Measurements from ENCODE around the gene AGBL1.
"Not testable (repeated sequence)": the region's sequence is repeated elsewhere in the genome, so short reads cannot be mapped to it uniquely, and the experiment has no call there.

The AGBL1 gene

DNA sequence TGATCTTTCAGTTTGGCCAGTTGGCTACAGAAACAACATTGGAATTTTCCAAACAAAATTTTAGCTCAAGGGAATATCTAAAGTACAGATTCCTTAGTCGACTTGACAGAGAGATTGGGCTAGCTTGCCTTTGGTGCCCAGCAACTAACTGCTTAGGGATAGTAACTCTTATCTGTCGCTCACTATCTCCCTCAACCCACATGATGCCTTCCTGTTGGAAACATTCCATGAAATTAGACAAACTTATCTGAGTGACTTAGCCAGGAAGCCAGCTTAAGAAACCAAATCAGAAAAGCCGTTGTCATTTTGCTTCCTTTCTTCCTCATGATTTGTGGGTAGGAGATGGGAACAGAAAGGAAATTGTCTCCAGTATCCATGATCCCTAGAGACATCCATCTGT, 791.2 kb downstream of the AGBL1 start:
- no peak for DNase-seq (ENCODE audit: low read depth, low spot score)

DNA sequence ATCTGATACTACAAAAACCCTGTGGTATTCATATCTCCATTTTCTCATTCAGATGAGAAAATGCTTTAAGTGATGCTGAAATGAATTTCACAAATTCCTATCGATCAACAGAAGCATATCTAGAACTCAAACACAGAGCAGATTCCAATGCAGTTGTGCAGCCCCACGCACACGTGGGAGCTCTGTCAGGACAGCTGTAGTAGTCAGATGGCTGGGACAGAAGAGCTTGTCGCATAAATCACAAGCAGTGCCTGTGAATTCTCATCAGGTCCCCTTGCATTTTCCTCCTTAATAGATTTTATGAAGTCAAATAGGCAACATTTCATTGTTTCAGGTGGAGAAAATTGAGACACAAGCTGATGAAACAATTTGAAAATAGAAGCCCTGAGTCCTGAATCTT, 792.3 kb downstream of the AGBL1 start:
- no peak for DNase-seq (ENCODE audit: low read depth, low spot score)

DNA sequence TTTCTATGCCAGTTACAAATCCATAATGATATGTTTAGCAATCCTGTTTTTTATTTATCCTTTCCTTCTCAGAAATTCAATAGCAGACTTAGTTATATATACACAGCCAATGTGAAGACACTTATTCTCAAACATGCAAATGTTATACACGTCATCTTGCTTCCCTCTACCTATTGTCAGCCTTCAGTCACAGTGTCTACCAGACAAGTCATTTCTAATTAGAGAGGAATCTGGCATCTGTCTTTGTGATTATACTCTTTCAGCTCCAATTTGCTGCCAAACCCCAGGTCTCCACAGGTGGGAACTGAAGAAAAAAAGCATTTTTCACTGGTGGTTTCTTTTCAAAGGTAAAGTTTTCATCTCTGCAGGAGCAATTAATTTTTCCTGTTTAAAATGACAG, 793.1 kb downstream of the AGBL1 start:
- no peak for DNase-seq (ENCODE audit: low read depth, low spot score)

DNA sequence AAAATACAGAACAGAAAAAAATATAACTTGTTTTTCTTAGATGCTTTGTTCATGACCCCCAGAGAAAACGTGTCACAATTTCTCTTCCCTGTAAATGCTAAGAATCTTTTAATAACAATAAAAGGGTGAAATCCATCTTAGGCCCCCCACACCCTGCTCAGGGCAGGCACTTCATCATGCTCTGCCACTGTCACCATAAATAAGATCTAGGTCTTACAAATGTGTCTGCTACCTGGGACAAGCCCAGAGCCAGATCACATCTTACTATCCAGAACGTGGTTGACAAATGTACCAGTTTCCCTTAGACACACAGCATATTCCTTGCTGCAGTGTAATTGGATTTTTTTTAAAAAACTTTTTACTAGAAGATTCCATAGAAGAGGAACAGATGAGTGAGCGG, 795.4 kb downstream of the AGBL1 start:
- DNase-seq (ENCODE audit: low read depth, low spot score) = no peak

DNA sequence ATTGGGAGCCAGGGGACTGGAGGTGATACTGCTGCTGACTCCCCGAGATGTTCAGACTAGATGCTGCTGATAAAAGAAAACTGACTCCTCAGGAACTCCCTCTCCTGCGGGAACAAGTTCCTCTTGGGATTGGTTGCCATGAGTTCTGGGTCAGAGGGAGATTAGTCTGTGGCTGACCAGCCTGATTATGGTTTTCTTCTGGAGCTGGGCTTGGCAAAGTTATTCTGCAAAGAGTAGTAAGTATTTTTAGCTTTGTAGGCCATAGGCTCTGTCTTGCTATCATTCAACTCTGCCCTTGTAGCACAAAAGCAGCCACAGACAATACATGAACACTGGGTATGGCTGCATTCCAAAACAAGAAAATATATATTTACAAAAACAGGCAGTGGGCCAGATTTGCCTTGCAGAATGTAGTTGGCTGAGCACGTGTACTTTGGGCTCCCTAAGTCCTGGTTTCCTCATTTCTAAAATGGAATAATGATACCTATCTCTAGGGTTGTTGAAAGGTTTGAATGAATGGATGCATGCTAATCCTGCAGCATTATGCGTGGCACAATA, 796.8 kb downstream of the AGBL1 start:
- DNase-seq (ENCODE audit: low read depth, low spot score) = no peak

DNA sequence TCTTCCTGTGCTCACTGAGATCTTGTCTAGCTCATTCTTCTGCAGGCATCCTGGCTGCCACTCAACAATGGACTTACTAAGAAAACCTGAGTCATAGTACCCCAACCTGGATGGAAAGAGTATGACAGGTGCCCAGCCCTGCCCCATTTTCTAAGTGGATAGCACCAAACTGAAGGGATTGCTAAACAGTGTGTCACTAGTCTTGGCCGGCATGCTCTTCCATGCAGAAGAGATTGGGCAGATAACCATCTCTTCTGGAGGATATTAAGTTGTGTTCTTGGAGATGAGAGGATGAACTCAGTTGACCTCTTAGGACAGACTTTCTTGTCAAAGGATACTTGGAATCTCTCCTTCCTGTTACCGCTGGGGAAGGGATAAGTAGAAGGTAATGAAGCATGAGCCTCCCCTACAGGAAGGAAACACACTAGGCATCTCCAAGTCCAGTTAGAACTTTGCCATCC, 797.5 kb downstream of the AGBL1 start:
- DNase-seq (ENCODE audit: low read depth, low spot score) = no peak

DNA sequence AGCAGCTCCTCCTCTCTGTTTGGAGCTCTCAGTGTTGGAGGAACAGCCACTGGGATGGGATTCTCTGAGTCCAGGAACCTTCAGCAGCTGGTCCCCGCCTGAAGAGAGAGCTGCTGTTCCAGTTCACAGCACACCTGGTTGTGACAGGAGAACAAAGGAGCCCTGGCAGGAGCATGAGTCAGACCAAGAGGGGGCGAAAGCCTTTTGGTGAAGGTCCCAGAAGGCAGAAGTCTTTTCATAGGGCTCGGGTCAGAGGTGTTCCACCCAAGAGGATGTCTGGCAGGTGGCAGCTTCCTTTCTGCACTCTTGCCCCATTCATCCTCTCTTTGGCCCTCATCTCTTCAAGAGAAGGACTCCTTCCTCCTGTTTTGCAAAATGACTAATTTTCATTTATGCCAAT, 799.2 kb downstream of the AGBL1 start:
- DNase-seq (ENCODE audit: low read depth, low spot score) = not testable (repeated sequence)

DNA sequence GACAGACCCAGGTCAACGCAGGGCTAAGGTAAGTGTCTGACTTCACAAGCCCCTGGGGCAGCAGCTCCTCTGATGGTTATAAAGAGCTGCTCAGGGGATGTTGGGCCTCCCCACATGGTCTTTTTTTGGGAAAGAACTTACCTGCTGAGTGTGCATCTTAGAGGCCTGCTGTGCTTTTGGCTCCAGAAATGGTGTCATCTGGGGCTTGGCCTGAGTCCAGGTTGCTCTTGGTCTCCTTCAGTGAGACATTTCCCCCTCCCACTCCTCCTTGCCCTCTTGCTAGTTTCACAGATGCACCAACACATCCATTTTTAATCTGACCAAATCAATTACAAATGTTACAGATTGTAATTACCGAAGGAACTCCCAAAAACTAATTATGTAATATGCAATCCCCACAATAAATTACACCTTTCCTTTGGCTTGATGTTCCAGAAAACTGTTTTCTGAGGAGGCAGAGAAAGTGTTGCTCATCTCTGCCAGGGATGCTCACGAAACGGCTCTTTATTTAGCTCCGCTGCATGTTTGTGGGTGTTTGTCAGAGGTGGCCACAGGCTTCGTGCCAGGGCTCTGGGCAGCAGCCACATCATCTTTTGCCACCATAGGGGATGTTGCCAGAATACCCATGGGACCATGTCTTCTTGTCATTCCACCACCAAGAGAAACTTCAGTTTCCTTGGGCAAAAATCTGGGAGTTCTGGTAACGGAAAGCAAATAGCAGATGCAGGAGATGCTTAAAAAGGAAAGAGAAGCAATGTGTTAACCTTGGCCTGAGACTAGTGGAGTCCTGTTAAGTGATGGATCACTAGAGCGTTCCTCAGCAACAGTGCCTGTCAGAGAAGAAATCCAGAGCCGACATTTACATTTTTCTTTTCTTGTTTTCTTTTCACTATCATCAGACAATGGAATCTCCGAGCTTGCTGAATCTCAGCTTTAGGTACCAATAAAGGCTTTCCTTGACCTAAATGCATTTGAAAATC, 799.9 kb downstream of the AGBL1 start:
- no peak for DNase-seq (ENCODE audit: low read depth, low spot score)

DNA sequence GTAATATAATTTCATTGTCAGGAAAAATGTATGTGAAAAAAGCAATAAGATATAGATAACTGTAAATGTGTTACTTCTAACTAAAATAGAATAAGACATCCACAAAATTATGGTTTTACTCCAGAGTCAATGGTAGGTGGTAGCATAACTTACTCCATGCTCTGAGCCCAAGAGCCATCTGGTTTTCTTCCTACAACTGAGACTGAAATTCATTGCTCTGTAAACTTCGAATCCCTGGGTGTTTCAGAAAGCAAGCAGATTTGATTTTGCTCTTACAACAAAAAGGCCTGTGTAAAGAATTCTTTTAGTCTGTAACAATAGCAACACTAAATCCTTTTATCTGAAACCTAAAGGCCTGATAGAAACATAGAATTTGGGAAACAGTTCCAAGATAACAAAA, 805.9 kb downstream of the AGBL1 start:
- no peak for DNase-seq (ENCODE audit: low read depth, low spot score)

DNA sequence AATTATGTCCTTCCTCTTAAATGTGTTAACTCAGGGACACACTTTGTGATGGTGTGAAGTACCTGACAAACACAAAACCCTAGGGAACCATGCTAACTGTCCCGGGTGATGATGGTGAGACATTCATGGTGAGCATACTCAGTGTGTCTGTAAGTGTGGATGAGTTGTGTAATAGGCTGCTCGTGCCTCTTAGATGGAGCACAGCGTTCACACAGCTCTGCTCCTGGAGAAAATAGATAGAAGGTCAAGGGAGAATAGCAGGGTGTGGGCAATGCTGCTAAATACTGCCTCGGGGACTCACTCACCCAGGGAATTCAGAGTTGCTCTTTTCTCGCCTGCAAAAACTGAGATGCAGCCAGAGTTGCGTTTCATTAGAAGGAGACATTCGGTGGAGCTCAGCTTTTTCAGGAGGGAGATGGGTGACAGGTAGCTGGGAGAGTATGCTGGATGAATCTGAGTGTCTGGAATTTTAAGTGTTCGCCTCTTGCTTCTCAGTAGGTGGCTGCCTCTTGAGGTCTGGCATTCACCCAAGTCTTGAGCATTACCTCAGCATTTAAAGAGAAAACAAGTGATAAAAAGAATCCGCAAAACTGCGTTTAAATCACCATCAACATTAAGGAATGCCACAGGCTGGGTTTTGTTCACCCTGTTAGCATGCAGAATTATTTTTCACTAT, 813.2 kb downstream of the AGBL1 start:
- no peak for DNase-seq (ENCODE audit: low read depth, low spot score)

DNA sequence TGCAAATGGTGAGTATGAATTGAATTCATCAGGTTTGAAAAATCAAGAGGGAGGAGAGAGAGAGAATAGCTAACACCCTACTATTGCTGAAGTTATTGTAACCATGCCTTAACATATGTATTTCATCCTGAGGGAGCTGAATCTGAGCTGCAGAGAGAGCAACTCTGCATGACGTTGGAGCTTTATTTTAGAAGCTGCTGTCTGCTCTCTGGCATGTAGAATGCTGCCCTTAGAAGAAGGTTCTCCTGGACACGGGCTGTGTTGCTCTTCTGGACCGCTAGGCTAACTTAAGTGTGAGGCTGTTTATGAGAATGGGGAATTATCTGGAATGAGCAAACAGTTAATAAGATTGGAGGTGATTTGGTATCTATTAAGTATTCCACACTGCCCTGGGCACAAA, 814.6 kb downstream of the AGBL1 start:
- no peak for DNase-seq (ENCODE audit: low read depth, low spot score)

DNA sequence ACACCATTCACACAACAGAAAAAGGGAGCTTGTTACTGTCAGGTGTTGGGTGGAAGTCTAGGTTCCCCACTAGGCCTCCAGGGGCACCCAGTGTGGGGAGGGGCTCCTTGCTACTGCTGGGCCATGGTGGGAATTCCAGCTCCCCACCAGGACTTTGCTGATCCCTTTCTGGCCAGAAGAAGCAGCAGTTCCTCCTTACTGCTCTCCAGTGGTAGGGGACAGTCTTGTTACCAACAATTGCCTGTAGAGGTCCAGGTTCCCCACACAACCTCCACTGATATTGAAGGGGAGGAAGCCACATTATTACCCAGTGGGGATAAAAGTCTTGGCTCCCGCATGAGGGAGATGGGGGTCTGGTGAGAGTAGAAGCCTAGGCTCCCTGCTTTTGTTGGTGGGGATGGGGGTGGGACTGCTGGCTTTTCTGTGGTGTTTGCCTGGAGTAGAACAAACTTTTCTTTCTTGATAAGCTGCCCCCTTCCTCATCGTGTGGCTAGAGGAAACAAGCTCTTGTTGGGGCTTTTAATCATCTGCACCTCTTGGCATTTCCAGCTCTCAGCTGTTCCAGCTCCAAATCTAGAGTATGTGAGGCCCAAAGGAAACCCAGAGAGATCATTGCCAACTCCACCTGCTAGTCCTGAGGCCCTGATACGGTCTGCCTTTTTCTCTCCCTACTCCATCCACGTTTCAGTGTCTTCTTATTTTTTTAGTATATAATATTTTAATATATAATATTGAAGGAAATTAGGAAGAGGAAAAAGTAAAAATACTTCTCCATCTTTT, 824.2 kb downstream of the AGBL1 start:
- peak; percentile 6 for DNase-seq (ENCODE audit: low read depth, low spot score)

DNA sequence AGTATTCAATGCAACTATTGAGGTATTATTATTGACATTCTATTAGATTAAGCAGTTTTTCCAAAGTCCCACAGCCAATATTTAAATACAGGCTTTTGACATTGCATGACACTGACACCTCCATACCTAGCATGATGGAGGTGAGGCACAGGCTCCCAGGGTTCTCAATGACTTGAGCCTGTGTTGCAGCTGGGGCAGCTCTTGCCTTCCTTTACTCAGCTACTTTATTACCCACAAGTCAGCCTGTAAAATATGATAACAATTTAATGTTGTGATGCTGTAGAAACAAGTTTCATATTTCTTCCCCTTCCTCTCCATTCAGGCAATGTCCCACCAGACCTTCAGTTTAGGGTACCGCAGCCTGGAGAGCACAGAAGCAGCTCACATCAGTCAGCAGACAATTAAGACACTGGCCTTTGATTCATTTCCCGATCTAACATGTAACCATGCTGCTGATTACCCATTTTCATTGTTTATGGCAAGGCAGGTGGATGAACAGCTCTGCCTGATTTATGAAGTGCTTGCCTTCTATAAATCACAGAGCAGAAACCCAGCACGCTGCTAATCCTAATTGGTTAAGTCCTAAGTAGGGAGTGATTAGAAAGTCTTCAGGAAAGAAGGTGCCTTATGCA, 826.1 kb downstream of the AGBL1 start:
- DNase-seq (ENCODE audit: low read depth, low spot score) = no peak

DNA sequence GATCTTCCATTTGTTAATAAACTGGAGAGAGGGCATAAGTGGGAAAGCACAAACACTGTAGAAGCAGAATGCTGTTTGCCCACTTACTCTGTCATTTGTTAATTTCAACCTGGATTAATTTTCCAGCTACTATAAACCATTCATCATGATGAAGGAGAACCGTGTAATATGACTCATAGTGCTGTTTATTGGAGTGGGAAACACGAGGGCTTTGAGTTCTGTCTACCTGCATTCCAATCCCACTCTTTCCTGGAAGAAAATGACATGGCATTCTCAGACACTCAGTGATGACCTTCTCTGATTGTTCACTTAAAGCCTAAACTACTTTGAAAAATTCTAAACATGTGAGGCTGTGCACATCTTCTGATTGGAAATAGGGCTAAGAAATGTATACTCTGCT, 826.7 kb downstream of the AGBL1 start:
- DNase-seq (ENCODE audit: low read depth, low spot score) = no peak

DNA sequence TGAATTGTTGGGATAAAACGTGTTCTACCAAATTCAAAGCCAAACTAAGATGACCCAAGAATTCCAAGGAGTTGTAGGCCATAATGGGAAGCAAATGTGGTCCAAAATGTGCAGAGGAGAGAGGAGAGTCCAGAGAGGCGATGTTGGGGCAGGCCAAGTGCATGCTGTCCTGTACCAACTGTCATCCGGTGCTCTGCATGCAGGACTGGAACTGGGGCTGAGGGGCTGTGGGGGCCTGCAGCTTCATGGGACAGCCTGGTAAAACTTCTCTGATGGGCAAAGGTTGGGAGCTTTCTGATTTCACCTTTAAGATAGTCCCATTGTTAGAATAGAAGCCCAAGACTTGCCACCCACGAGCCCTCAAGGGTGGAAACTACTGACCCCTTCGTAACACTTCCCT, 831.4 kb downstream of the AGBL1 start:
- DNase-seq (ENCODE audit: low read depth, low spot score) = no peak

DNA sequence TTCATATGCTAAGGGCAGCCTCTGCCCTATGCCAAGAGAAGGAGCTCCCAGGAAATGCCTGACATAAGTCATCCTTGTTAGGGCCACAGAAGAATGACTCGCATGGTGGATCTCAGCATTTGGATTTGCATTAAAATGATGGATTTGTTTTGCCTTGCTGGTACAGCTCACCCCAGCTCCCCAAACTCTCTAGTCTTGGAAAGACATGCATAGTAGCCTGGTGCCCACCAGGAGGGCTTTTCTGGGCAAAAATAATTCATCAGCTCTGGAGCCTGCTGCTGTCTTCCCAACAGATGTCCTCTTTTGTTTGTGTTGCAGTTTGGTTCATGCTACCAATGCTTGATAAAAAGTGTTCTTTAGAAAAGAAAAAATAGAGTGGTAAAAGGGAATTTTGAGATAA, 833.0 kb downstream of the AGBL1 start:
- DNase-seq (ENCODE audit: low read depth, low spot score) = no peak

DNA sequence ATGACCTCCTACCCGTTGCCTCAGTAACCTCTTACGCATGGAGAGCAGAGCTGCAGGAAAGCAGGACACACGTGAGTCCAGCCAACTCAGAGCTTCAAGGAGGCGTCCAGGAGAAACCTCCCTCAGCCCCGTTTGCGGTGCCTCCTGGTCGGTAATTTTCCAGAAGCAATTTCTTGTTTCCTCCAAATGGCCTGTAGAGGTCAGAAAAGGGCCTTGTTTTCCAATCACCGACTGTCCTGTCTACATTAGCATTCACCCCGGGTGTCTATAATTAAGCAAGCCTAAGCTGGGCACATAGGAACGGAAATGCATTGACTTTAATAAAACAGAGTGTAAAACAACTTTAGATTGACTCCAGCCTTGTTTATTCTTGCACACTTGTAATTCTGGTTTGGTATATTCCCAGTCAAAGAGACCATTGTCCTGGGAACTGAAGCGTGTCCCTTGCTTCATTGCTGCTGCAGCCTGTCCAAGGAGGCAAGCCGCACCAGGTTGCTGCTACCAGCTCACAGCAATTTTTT, 836.2 kb downstream of the AGBL1 start:
- peak; percentile 78 for DNase-seq (ENCODE audit: low read depth, low spot score)

DNA sequence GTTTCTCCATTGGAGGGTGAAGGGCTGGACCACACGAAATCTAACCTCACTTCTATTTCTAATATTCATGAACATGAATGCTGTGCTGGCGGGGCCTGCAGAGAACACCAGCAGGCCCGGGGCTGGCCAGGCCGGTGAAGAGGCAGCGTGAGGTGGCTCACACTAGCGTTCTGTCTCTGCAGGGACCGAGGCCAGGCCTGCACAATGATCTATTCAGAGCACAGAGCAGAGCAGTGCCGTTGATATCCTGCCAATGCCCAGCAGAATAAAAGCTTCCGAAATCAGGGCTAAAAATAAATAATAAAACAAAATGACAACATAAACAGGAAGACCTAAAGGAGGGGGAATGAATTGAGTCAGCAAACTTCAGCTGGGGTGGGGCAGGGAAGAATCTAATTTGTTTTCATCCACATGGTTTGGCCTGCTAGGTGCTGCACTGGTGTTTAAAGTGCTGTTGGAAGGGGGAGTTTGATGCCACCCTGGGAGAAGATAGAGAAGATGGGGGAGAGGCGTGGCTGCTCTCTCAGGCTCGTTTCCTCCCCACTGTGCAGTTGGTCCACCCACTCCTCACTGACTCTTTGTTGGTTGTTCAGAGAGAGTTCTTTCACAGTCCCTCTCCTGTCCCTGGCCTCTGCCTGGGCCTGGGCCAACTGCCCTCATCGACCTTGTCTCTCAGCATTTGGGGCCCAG, 837.1 kb downstream of the AGBL1 start:
- no peak for DNase-seq (ENCODE audit: low read depth, low spot score)

DNA sequence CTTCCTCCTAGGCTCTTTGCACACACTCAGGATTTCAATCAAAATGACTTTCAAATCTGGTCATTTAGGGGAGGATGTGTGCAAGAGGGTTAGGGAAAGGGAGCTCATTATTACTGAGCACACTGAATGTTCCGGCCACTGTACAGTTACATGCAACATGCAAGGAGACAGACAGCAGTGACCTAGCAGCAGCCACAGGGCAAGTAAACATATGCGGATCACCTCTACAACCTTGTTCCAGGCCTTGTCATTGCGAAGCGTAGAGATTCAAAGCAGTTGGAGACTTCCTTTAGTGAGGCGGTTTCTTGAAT, 837.6 kb downstream of the AGBL1 start:
- no peak for DNase-seq (ENCODE audit: low read depth, low spot score)

DNA sequence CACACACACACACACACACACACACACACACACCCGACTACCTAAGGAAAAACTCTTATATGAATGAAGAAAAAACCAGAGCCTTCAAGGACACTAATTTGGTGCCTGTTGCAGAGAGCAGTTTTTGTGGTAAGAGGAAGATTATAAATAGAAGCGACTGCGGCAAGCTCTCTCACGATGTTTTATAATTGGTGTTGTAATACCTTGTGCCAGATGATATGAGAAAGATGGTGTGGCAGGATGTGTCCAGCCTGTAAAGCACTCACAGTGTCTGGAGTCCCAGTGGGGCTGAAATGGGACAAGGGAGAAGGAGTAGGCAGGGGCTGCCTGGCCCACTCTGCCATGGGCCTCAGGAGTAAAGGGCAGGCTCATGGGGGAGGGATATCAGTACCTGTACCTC, 839.9 kb downstream of the AGBL1 start:
- DNase-seq (ENCODE audit: low read depth, low spot score) = no peak

DNA sequence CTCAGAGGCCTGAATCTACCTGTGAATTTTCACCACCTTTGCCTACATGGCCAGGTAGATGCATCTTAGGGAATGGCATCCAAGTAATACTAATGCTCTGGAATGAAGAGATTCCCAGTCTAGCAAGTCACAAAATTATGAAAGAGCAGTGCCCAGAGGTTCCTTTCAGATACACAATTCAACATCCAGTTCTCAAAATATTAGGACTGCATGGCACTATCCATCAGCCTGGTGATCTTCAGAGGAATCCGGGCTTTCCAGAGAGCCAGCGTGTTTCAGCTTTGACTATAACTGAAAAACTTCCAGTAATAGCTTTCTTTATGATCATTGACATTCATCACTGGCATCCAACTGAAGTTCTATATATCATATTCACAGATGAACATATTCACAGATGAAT, 849.8 kb downstream of the AGBL1 start:
- DNase-seq (ENCODE audit: low read depth, low spot score) = no peak

All from ELF-1 (cell line).